ENCODE results near the gene TYW3. TPM values are rescaled to one million over a fixed set of nuclear protein-coding genes. Genes with fewer than 3 reads are reported as not detected.
A peak's percentile ranks its signal among the peaks of the same experiment; 100 is the strongest.
"Not testable (repeated sequence)": the region's sequence is repeated elsewhere in the genome, so short reads cannot be mapped to it uniquely, and the experiment has no call there.

TYW3 gene
- polyA plus RNA-seq, 1 experiment, result 34.4 TPM

GRCh38 chr1:74733604-74734484, 892 bp downstream of the TYW3 start:
- H3K27me3 ChIP-seq (ENCODE audit: control insufficient read depth, insufficient read depth, low read length), result no peaks in the 10 kb centered on the region
- H3K27ac ChIP-seq (ENCODE audit: low read depth, low read length), result peak overlapping the region; percentile 96
- TF ChIP-seq, protein P1, sequence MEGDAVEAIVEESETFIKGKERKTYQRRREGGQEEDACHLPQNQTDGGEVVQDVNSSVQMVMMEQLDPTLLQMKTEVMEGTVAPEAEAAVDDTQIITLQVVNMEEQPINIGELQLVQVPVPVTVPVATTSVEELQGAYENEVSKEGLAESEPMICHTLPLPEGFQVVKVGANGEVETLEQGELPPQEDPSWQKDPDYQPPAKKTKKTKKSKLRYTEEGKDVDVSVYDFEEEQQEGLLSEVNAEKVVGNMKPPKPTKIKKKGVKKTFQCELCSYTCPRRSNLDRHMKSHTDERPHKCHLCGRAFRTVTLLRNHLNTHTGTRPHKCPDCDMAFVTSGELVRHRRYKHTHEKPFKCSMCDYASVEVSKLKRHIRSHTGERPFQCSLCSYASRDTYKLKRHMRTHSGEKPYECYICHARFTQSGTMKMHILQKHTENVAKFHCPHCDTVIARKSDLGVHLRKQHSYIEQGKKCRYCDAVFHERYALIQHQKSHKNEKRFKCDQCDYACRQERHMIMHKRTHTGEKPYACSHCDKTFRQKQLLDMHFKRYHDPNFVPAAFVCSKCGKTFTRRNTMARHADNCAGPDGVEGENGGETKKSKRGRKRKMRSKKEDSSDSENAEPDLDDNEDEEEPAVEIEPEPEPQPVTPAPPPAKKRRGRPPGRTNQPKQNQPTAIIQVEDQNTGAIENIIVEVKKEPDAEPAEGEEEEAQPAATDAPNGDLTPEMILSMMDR (IDR thresholded peaks at IDR 0.05; ENCODE audit: low read depth, low read length), result peak; percentile 81
- ChIA-PET CTCF (interaction anchor here (0.5 to 3.4 kb wide), 30 partner anchors 8 to 533 kb away, joined by 3 to 45 read pairs (median 6); no protein-coding TSS in a partner anchor), POLR2A (interaction anchor here (1.0 to 1.2 kb wide), 2 partner anchors 19 to 32 kb away, joined by 3 to 4 read pairs; no protein-coding TSS in a partner anchor)
- no peaks in the 10 kb centered on the region for H3K9me3 ChIP-seq (ENCODE audit: control insufficient read depth, insufficient read depth, low read length)
- DNase-seq (ENCODE audit: low read depth, low spot score), result peak; percentile 33
- peak overlapping the region; percentile 95 for H3K4me3 ChIP-seq (ENCODE audit: low read depth, low read length)

- Histone ChIP-seq H3K4me3 (ENCODE audit: low read depth, low read length) (no peak overlapping the region), H3K27ac (ENCODE audit: low read depth, low read length) (no peak overlapping the region), H3K9me3 (ENCODE audit: control insufficient read depth, insufficient read depth, low read length) (no peaks in the 10 kb centered on the region), H3K27me3 (ENCODE audit: control insufficient read depth, insufficient read depth, low read length) (no peaks in the 10 kb centered on the region)
- ChIA-PET POLR2A (no interaction called here), CTCF (no interaction called here)
- DNase-seq (ENCODE audit: low read depth, low spot score), result no peak
- TF ChIP-seq, protein P1 (IDR thresholded peaks at IDR 0.05; ENCODE audit: low read depth, low read length), result no peak
These were observed 4.4 kb downstream of the TYW3 start for GRCh38 chr1:74737333-74737732.

DNA sequence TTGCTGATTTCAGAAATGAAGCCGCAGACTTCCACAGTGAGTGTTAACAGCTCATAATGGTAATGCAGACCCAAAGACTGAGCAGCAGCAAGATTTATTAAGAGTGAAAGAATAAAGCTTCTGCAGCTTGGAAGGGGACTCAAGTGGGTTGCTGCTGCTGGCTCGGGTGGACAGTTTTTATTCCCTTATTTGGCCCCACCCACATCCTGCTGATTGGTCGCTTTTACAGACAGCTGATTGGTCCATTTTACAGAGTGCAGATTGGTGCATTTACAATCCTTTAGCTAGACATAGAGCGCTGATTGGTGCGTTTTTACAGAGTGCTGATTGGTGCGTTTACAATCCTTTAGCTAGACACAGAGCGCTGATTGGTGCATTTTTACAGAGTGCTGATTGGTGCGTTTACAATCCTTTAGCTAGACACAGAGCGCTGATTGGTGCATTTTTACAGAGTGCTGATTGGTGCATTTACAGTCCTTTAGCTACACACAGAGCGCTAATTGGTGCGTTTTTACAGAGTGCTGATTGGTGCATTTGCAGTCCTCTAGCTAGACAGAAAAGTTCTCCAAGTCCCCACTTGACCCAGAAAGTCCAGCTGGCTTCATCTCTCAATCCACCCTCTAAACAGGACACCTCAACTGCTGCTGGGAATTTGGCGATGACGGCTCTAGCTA, 7.5 kb downstream of the TYW3 start:
- POLR2A ChIA-PET; CTCF ChIA-PET; H3K9me3 ChIP-seq (ENCODE audit: control insufficient read depth, insufficient read depth, low read length): not testable (repeated sequence)

GRCh38 chr1:74745247-74745646, 12.3 kb downstream of the TYW3 start:
- CTCF ChIA-PET, result interaction anchor here (0.7 to 2.4 kb wide), 2 partner anchors 11 to 23 kb away, joined by 3 to 11 read pairs; partner anchors contain the start of gene TYW3
- H3K27me3 ChIP-seq (ENCODE audit: control insufficient read depth, insufficient read depth, low read length); DNase-seq (ENCODE audit: low read depth, low spot score); POLR2A ChIA-PET; H3K27ac ChIP-seq (ENCODE audit: low read depth, low read length); H3K9me3 ChIP-seq (ENCODE audit: control insufficient read depth, insufficient read depth, low read length); H3K4me3 ChIP-seq (ENCODE audit: low read depth, low read length): not testable (repeated sequence)

More for the DNA sequence above, 7.5 kb downstream of the TYW3 start:
- DNase-seq (ENCODE audit: low read depth, low spot score); H3K27ac ChIP-seq (ENCODE audit: low read depth, low read length); H3K4me3 ChIP-seq (ENCODE audit: low read depth, low read length); H3K27me3 ChIP-seq (ENCODE audit: control insufficient read depth, insufficient read depth, low read length): not testable (repeated sequence)

DNA sequence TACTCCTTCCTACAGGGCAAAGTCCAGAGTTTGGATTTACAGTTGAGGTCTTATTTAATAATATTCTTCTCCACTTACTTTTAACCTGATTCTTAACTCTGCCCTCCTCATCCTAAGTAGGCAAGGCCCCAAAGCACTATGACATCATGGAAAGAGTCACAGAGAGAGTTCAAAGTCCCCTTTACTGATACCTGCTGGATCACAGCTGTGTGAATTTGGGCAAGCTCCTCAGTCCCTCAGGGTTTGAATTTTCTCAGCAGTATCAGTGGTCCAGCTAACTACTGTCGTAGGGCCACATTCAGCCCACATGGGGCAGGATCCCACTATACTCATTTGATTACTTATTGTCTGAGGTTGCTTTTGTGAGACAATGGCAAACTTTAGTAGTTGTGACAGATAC, 16.0 kb downstream of the TYW3 start:
- ChIA-PET POLR2A (no interaction called here), CTCF (no interaction called here)
- H3K27ac ChIP-seq (ENCODE audit: low read depth, low read length), result no peak overlapping the region
- H3K27me3 ChIP-seq (ENCODE audit: control insufficient read depth, insufficient read depth, low read length), result no peaks in the 10 kb centered on the region
- TF ChIP-seq, protein P1 (IDR thresholded peaks at IDR 0.05; ENCODE audit: low read depth, low read length), result no peak
- peaks cover 5% of the 10 kb centered on the region; the same call in 1 of the 2 replicates for H3K9me3 ChIP-seq (ENCODE audit: control insufficient read depth, insufficient read depth, low read length)
- no peak for DNase-seq (ENCODE audit: low read depth, low spot score)
- no peak overlapping the region for H3K4me3 ChIP-seq (ENCODE audit: low read depth, low read length)
